NCI-H2196 (cell line): ENCODE data around the gene ZNF516.

Experiments used
- DNase-seq: peaks from one replicate; lab custom pipeline; 2025; ENCODE audit not compliant: unreplicated experiment; lab: John Stamatoyannopoulos, UW

The ZNF516 gene

DNA sequence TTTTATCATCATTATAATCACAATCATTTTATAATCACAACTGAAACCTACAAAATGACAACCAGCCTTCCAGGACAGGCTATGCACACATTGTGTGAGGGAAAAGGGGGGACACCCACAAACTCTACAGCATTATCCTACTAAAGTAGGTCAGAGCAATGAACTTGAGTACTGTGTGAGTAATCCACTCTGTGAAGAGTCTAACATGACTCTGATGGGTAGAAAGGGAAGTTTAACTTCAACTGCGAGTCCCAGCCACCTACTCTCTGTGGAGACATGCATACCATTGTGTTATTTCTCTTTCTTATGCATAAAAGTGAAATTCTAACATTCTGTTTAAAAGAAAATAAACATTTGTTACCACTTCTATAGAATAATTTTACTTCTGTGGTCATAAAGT lies 177.9 kb downstream of the ZNF516 start:
- DNase-seq = no peak

DNA sequence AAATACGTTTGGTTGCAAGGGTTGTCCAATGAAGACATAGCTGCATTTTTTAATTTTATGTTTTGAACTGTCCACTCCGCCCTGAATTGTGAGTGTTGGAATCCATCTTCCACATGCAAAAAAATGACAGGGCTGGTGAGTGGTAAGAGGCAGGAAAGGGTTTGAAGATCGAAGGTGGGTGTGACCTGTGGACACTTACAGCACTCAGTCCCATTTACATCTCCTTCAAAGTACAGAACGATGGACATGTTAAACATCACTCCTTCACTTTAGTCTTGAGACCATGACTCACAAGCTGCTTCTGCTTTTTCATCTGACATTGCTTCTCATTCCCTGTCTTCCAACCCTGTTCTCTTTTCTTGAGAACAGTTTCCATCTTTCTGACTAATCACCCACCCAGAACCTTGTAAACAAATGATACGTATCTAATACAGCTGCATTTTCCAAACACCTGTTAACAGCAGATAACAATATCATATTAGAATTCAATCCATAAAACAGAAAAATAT lies 179.3 kb downstream of the ZNF516 start:
- DNase-seq = no peak

DNA sequence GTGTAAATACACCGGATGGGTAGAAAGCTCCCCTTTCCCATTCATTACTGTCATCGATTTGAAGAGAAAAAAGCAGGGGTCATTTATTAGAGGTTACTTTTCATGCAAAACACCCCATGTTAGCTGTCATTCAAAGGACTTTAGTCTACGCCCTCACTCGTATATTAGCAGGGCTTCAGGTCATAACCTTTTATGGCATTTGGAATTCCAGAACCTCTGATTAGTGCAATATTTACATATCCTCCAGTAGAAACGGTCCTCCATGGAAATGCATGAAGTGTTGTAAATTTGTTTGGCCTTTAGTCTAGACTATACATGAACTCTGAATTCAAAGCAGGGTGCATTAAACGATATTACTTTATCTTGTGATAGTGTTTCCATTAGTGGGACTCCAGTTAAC lies 180.5 kb downstream of the ZNF516 start:
- no peak for DNase-seq

DNA sequence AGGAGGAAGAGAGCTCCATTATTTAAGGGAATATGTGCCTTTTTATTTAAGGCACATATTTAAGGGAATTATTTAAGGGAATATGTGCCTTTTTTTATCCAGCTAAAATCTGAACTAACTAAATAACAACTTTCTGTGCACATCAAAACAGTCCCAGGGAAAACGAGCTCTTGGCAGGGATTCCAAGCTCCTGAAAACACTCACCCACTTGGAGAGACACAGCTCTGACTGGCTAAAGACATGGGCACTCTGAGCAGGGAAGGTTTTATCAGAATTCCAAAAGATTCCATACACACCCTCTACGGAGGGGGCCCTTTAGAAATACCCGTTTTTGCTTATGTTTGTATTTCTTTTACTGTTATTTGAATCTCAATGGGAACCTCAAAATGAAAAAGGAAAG lies 181.0 kb downstream of the ZNF516 start:
- no peak for DNase-seq
